GM15510 (cell line): ENCODE measurements around the gene NPAS2.

Experiments used
- POLR2A ChIP-seq: IDR thresholded peaks from 3 replicates; pipeline ENCODE4 v1.6.1; 2011; ENCODE audit warnings: borderline replicate concordance; ENCODE audit not compliant: insufficient read length; ENCODE audit errors: extremely low read depth

The NPAS2 gene

DNA sequence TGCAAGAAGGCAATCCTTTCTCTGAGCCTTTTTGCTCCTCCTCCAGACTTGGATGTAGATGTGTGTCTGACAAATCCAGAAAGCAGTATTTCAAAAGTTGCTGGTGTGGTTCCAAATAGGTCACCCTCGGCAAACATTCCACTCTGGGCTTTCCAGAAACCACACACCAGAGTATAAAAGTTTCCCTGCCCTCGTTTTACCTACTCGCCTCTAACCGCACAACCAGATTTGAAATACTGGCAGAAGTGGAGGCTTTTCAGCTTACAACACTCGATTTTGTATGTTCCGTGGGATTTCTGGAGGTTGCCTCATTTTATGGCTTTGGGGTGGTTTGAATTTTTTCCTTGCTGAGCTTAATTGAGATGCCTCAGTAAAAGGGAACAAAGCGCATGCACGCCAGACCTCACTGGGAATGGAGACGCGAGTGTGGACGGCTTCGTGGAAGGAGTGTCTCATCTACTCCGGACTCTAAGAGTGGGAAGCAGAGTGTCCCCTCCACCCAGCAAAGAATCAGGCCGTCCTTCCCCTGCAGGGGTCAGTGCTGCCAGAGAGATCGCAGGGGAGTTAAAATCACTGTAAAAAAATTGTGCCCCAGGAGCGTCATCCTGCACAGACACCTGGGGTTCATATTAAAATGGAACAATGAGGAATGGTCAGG, 138.2 kb downstream of the NPAS2 start:
- no peak for TF ChIP-seq POLR2A

DNA sequence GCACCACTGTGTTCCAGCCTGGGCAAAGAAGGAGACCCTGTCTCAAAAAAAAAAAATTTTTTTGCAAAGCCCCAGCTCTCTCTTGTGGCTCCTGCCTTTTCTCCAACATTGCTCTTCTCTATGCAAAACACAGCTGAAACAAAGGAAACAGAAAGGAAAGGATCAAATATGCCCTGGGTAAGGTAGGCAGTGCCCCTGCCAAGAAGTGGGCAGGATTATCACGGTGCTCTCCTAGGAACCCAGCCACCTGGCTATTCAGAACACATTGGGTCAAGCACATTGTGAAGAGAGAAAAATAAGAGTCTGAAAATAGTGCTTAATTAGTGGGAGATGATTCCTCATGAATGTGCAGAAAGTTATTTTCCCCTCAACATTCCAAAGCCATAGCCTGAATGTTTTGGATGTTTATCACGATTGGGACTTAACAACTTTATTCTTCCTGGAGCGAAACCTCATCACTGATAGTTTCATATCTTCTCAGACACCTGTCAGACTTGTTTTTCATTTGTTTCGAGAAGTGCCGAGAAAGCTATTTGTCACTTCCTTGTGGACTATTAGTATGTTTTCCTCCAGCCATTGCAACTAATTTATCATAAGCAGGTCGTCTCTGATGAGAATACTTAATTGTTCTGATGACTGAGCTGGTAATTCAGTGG, 139.4 kb downstream of the NPAS2 start:
- TF ChIP-seq POLR2A = no peak

DNA sequence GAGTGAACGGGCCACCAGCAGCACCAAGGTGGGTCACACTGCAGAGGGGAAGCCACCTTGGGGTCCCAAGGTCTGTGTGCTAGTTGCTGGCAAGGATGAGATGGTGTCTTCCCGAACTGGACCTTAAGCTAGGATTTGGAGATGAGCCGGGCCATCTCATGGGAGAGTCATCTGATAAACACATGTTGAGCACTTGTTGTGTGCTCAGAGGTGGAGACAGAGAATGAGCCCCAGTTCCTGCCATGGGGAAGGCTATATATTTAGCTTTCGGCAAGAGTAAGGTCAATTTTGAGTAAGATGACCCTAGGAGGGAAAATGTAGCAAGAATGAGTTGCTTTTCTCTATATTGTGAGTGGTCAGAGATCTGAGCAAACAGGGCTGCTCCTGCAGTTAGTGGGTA, 140.7 kb downstream of the NPAS2 start:
- no peak for TF ChIP-seq POLR2A

- TF ChIP-seq POLR2A = no peak
These were observed 142.6 kb downstream of the NPAS2 start for GRCh38 chr2:100962366-100963025.

- TF ChIP-seq POLR2A = no peak
These were observed 143.1 kb downstream of the NPAS2 start for GRCh38 chr2:100963026-100963375.

DNA sequence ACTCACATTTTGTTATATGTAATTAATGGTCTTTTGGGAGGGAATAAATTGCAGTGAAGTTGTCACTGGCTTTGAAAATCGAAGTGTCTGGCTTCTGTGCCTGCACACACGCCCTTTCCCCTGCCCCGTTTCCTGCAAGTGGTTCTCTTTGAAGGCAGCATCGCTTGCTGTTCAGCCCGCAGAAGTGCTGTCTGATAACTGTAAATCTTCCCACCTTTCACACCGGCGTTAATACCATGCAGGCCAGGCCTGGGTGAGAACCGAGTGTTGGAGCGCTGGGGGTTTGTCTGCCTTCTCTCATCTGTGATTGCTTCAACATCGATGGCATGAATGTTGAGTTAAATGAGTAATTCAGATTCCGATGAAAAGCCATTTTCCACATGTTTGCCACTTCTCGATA, 144.3 kb downstream of the NPAS2 start:
- no peak for TF ChIP-seq POLR2A

GRCh38 chr2:100964681-100965169, 144.8 kb downstream of the NPAS2 start:
- TF ChIP-seq POLR2A = no peak

GRCh38 chr2:100965596-100965995, 145.7 kb downstream of the NPAS2 start:
- no peak for TF ChIP-seq POLR2A

DNA sequence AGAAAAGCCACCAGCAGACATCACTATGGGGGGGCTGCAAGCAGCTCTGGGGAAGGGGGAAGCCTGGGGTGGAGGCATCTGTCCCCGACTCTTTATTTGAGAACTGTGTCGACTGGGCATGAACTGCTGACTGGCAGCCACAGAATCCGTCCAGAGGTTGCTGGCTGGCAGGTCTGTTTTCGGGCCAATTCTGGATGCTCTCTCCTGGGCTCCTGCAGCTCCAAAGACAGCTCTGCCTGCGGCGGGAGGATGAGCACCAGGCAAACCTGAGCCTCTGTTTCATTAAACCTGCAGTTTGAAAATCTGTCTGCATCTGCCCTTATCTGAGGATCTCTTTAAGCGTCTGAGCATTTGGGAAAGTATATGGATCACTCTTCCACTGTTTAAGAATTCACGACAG, 147.8 kb downstream of the NPAS2 start:
- no peak for TF ChIP-seq POLR2A

- no peak for TF ChIP-seq POLR2A
These were observed 148.5 kb downstream of the NPAS2 start for GRCh38 chr2:100968146-100969145.

DNA sequence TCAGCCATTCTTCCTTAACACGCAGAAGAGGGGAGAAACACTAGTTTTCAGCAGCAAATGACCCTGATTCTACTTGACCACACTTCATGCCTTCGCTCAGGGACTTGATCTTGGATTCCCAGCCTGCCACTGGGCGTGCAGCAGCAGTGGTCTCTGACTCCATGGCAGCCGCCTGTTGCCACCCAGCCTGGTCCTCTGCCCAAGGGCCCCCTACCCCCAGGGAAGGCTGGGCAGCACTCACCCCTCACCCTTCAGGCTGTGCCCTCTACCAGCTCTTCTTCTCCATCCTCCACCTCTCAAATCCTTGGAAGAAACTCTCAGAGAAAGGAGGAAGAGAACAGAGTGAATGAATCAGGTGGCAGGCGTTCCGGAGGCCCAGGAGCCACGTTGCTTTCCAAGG, 150.1 kb downstream of the NPAS2 start:
- TF ChIP-seq POLR2A = no peak

DNA sequence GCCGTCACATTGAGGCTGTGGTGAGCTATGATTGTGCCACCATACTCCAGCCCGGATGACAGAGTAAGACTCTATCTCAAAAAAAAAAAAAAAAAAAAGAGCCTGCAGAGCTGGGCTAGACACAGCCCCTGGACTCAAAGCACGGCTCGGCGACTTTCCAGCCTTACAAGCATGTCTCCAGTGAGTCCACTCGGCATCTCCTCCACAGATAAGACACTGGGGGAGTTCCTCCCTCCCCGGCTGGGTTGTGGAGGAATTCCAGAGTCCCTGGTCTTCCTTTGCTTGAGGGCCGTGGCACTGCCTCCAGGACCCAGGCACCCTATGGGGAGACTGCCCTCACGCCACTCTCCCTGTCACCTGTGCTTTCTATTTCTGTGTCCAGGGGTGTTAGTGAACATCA, 151.3 kb downstream of the NPAS2 start:
- TF ChIP-seq POLR2A = no peak

- TF ChIP-seq POLR2A = no peak
These were observed 152.5 kb downstream of the NPAS2 start for GRCh38 chr2:100972452-100972851.

DNA sequence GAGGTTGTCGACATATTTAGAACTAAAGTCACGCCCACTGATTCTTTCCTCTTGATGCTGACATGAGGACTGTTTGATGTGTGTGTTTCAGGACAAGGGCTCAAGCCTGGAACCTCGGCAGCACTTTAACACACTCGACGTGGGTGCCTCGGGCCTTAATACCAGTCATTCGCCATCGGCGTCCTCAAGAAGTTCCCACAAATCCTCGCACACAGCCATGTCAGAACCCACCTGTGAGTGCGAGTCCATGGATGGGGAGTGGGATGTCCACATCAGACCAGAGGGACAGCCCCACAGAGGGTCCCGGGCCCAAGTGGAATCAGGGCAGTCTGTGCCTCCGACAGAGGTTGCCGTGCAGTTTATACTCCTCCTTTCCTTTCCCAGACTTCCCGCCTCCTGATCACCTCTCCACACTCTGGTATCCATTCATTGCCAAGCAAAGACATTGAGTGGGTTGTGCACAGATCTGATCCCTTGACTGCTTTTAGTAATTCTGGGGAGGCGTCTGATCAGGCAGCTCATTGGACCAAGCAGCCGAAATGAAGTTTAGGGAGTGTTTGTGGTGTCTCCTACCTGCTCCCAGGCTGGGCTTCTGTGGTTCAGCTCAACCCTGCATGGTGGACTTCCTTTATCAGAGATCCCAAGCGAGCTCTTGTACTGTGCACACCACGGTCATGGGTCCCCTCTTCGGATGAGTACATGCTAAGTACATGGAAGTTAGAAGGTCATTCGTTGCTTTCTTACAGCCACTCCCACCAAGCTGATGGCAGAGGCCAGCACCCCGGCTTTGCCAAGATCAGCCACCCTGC, 155.0 kb downstream of the NPAS2 start:
- no peak for TF ChIP-seq POLR2A
